ENCODE results near the gene DISC1.

The DISC1 gene

GRCh38 chr1:232048481-232048880 is 421.9 kb downstream of the DISC1 start:
- no peak overlapping the region for H3K4me3 ChIP-seq (ENCODE audit: low read length)
- no peak for DNase-seq (ENCODE audit: low read depth)
- no peaks in the 10 kb centered on the region for H3K36me3 ChIP-seq (ENCODE audit: control insufficient read depth, insufficient read depth, low read length, severe bottlenecking)
- H3K9ac ChIP-seq (ENCODE audit: low read length), result no peak overlapping the region
- H3K9me3 ChIP-seq (ENCODE audit: control insufficient read depth, low read length), result peaks cover 2% of the 10 kb centered on the region
- H3K27me3 ChIP-seq (replicated peaks; ENCODE audit: control insufficient read depth, insufficient read depth, low read length), result no peaks in the 10 kb centered on the region
- H3K4me1 ChIP-seq (ENCODE audit: control insufficient read depth, insufficient read depth, low read length), result no peaks in the 10 kb centered on the region

- DNase-seq (ENCODE audit: low read depth), result no peak
- H3K4me3 ChIP-seq (ENCODE audit: low read length), result no peak overlapping the region
Measured at GRCh38 chr1:232049335-232049734, 422.7 kb downstream of the DISC1 start.

GRCh38 chr1:232057217-232057895 is 430.8 kb downstream of the DISC1 start:
- no peak overlapping the region for H3K9ac ChIP-seq (ENCODE audit: low read length)
- H3K4me1 ChIP-seq (ENCODE audit: control insufficient read depth, insufficient read depth, low read length), result no peaks in the 10 kb centered on the region
- no peak overlapping the region for H3K4me3 ChIP-seq (ENCODE audit: low read length)
- DNase-seq (ENCODE audit: low read depth), result no peak
- H3K9me3 ChIP-seq (ENCODE audit: control insufficient read depth, low read length), result peaks cover 9% of the 10 kb centered on the region
- H3K36me3 ChIP-seq (ENCODE audit: control insufficient read depth, insufficient read depth, low read length, severe bottlenecking), result no peaks in the 10 kb centered on the region
- H3K27me3 ChIP-seq (replicated peaks; ENCODE audit: control insufficient read depth, insufficient read depth, low read length), result peaks cover 4% of the 10 kb centered on the region

More at GRCh38 chr1:232049335-232049734, 422.7 kb downstream of the DISC1 start:
- Histone ChIP-seq H3K4me1 (ENCODE audit: control insufficient read depth, insufficient read depth, low read length) (no peaks in the 10 kb centered on the region), H3K27me3 (replicated peaks; ENCODE audit: control insufficient read depth, insufficient read depth, low read length) (no peaks in the 10 kb centered on the region), H3K9ac (ENCODE audit: low read length) (no peak overlapping the region), H3K9me3 (ENCODE audit: control insufficient read depth, low read length) (peaks cover 4% of the 10 kb centered on the region), H3K36me3 (ENCODE audit: control insufficient read depth, insufficient read depth, low read length, severe bottlenecking) (no peaks in the 10 kb centered on the region)

- no peak overlapping the region for H3K9ac ChIP-seq (ENCODE audit: low read length)
- H3K4me1 ChIP-seq (ENCODE audit: control insufficient read depth, insufficient read depth, low read length), result no peaks in the 10 kb centered on the region
- H3K9me3 ChIP-seq (ENCODE audit: control insufficient read depth, low read length), result peaks cover 9% of the 10 kb centered on the region
- no peak overlapping the region for H3K4me3 ChIP-seq (ENCODE audit: low read length)
- H3K36me3 ChIP-seq (ENCODE audit: control insufficient read depth, insufficient read depth, low read length, severe bottlenecking), result no peaks in the 10 kb centered on the region
- peaks cover 4% of the 10 kb centered on the region for H3K27me3 ChIP-seq (replicated peaks; ENCODE audit: control insufficient read depth, insufficient read depth, low read length)
- DNase-seq (ENCODE audit: low read depth), result no peak
Measured at GRCh38 chr1:232057896-232058274, 431.3 kb downstream of the DISC1 start.

GRCh38 chr1:232059726-232060374 is 433.3 kb downstream of the DISC1 start:
- Histone ChIP-seq H3K27me3 (replicated peaks; ENCODE audit: control insufficient read depth, insufficient read depth, low read length) (peaks cover 4% of the 10 kb centered on the region), H3K4me1 (ENCODE audit: control insufficient read depth, insufficient read depth, low read length) (no peaks in the 10 kb centered on the region), H3K4me3 (ENCODE audit: low read length) (no peak overlapping the region), H3K9me3 (ENCODE audit: control insufficient read depth, low read length) (peaks cover 5% of the 10 kb centered on the region), H3K36me3 (ENCODE audit: control insufficient read depth, insufficient read depth, low read length, severe bottlenecking) (no peaks in the 10 kb centered on the region), H3K9ac (ENCODE audit: low read length) (no peak overlapping the region)
- no peak for DNase-seq (ENCODE audit: low read depth)

GRCh38 chr1:232062967-232063366 is 436.4 kb downstream of the DISC1 start:
- no peak for DNase-seq (ENCODE audit: low read depth)
- Histone ChIP-seq H3K4me1 (ENCODE audit: control insufficient read depth, insufficient read depth, low read length) (no peaks in the 10 kb centered on the region), H3K4me3 (ENCODE audit: low read length) (no peak overlapping the region)

GRCh38 chr1:232066521-232066920 is 439.9 kb downstream of the DISC1 start:
- Histone ChIP-seq H3K9ac (ENCODE audit: low read length) (no peak overlapping the region), H3K4me1 (ENCODE audit: control insufficient read depth, insufficient read depth, low read length) (no peaks in the 10 kb centered on the region), H3K27me3 (replicated peaks; ENCODE audit: control insufficient read depth, insufficient read depth, low read length) (no peaks in the 10 kb centered on the region), H3K9me3 (ENCODE audit: control insufficient read depth, low read length) (no peaks in the 10 kb centered on the region), H3K4me3 (ENCODE audit: low read length) (no peak overlapping the region), H3K36me3 (ENCODE audit: control insufficient read depth, insufficient read depth, low read length, severe bottlenecking) (no peaks in the 10 kb centered on the region)
- DNase-seq (ENCODE audit: low read depth), result no peak

More at GRCh38 chr1:232062967-232063366, 436.4 kb downstream of the DISC1 start:
- H3K9me3 ChIP-seq (ENCODE audit: control insufficient read depth, low read length), result peaks cover 5% of the 10 kb centered on the region
- no peaks in the 10 kb centered on the region for H3K36me3 ChIP-seq (ENCODE audit: control insufficient read depth, insufficient read depth, low read length, severe bottlenecking)
- peaks cover 4% of the 10 kb centered on the region for H3K27me3 ChIP-seq (replicated peaks; ENCODE audit: control insufficient read depth, insufficient read depth, low read length)
- H3K9ac ChIP-seq (ENCODE audit: low read length), result no peak overlapping the region

GRCh38 chr1:232074265-232074664 is 447.7 kb downstream of the DISC1 start:
- H3K4me1 ChIP-seq (ENCODE audit: control insufficient read depth, insufficient read depth, low read length), result no peaks in the 10 kb centered on the region
- no peak overlapping the region for H3K9ac ChIP-seq (ENCODE audit: low read length)
- H3K27me3 ChIP-seq (replicated peaks; ENCODE audit: control insufficient read depth, insufficient read depth, low read length), result no peaks in the 10 kb centered on the region
- peaks cover 3% of the 10 kb centered on the region for H3K9me3 ChIP-seq (ENCODE audit: control insufficient read depth, low read length)
- H3K36me3 ChIP-seq (ENCODE audit: control insufficient read depth, insufficient read depth, low read length, severe bottlenecking), result no peaks in the 10 kb centered on the region
- no peak overlapping the region for H3K4me3 ChIP-seq (ENCODE audit: low read length)
- DNase-seq (ENCODE audit: low read depth), result peak; percentile 33

- H3K27me3 ChIP-seq (replicated peaks; ENCODE audit: control insufficient read depth, insufficient read depth, low read length), result no peaks in the 10 kb centered on the region
- no peak for DNase-seq (ENCODE audit: low read depth)
- H3K9ac ChIP-seq (ENCODE audit: low read length), result no peak overlapping the region
- peaks cover 3% of the 10 kb centered on the region for H3K9me3 ChIP-seq (ENCODE audit: control insufficient read depth, low read length)
- no peaks in the 10 kb centered on the region for H3K36me3 ChIP-seq (ENCODE audit: control insufficient read depth, insufficient read depth, low read length, severe bottlenecking)
- no peaks in the 10 kb centered on the region for H3K4me1 ChIP-seq (ENCODE audit: control insufficient read depth, insufficient read depth, low read length)
- no peak overlapping the region for H3K4me3 ChIP-seq (ENCODE audit: low read length)
Measured at GRCh38 chr1:232077809-232078208, 451.2 kb downstream of the DISC1 start.

GRCh38 chr1:232084584-232085223 is 458.1 kb downstream of the DISC1 start:
- Histone ChIP-seq H3K9ac (ENCODE audit: low read length) (no peak overlapping the region), H3K4me3 (ENCODE audit: low read length) (no peak overlapping the region), H3K4me1 (ENCODE audit: control insufficient read depth, insufficient read depth, low read length) (no peaks in the 10 kb centered on the region), H3K36me3 (ENCODE audit: control insufficient read depth, insufficient read depth, low read length, severe bottlenecking) (no peaks in the 10 kb centered on the region), H3K27me3 (replicated peaks; ENCODE audit: control insufficient read depth, insufficient read depth, low read length) (no peaks in the 10 kb centered on the region), H3K9me3 (ENCODE audit: control insufficient read depth, low read length) (no peaks in the 10 kb centered on the region)
- peak; percentile 24 for DNase-seq (ENCODE audit: low read depth)

- Histone ChIP-seq H3K36me3 (ENCODE audit: control insufficient read depth, insufficient read depth, low read length, severe bottlenecking) (no peaks in the 10 kb centered on the region), H3K4me3 (ENCODE audit: low read length) (no peak overlapping the region), H3K9ac (ENCODE audit: low read length) (no peak overlapping the region), H3K27me3 (replicated peaks; ENCODE audit: control insufficient read depth, insufficient read depth, low read length) (peaks cover 3% of the 10 kb centered on the region), H3K9me3 (ENCODE audit: control insufficient read depth, low read length) (no peaks in the 10 kb centered on the region), H3K4me1 (ENCODE audit: control insufficient read depth, insufficient read depth, low read length) (no peaks in the 10 kb centered on the region)
- DNase-seq (ENCODE audit: low read depth), result no peak
Measured at GRCh38 chr1:232090816-232091215, 464.2 kb downstream of the DISC1 start.
